IMR-90 (cell line): ENCODE measurements around the gene CPN1. TPM values are rescaled to one million over a fixed set of nuclear protein-coding genes. Genes with fewer than 3 reads are reported as not detected.

Experiments
- ATAC-seq: fragments of 200-7000 bp; cut with Tn5 transposase; 2 replicates; pipeline ENCODE4 v1.9.1; 2020; ENCODE audit warnings: low read depth, mild to moderate bottlenecking, moderate library complexity
- BruUV-seq: library from RNA; stranded (reverse); fragments of 400-500 nt; replicated peaks from 2 replicates; lab custom pipeline; 2021; lab: Mats Ljungman, UMichigan
- CTCF ChIA-PET: fragments of 300-600 bp; formaldehyde crosslinking; extraction: SDS; loops from one replicate; lab custom pipeline; 2021; ENCODE audit warnings: antibody characterized with exemption; lab: Yijun Ruan, JAX
- POLR2A ChIA-PET: fragments of 300-600 bp; sonication (Branson Sonifier 250); formaldehyde crosslinking; loops from one replicate; lab custom pipeline; 2022; ENCODE audit warnings: antibody characterized with exemption; ENCODE audit not compliant: unreplicated experiment; lab: Charles Lee
- DNase-seq: peaks from one replicate; pipeline ENCODE4 v3.0.0; 2013
- H2AFZ ChIP-seq: replicated peaks from 2 replicates; pipeline ENCODE3; 2013; ENCODE audit warnings: low read length, mild to moderate bottlenecking; ENCODE audit not compliant: poor library complexity
- H2AK5ac ChIP-seq: 2 replicates; pipeline ENCODE4 v1.6.1; 2013; ENCODE audit warnings: low read depth, low read length, inconsistent platforms
- H2AK9ac ChIP-seq: replicated peaks from 2 replicates; pipeline ENCODE3; 2013; ENCODE audit warnings: mild to moderate bottlenecking, low read depth, low read length, moderate library complexity; ENCODE audit not compliant: poor library complexity
- H2BK120ac ChIP-seq: 2 replicates; pipeline ENCODE4 v1.6.1; 2013; ENCODE audit warnings: low read depth, low read length, inconsistent platforms
- H2BK15ac ChIP-seq: 3 replicates; pipeline ENCODE4 v1.6.1; 2013; ENCODE audit warnings: low read depth, low read length, inconsistent platforms
- H2BK20ac ChIP-seq: 2 replicates; pipeline ENCODE4 v1.6.1; 2013; ENCODE audit warnings: low read depth, mild to moderate bottlenecking, inconsistent platforms, low read length, moderate library complexity
- H2BK5ac ChIP-seq: 2 replicates; pipeline ENCODE4 v1.6.1; 2013; ENCODE audit warnings: mild to moderate bottlenecking, low read depth, low read length, inconsistent platforms; ENCODE audit not compliant: poor library complexity, severe bottlenecking
- H3K14ac ChIP-seq: replicated peaks from 2 replicates; pipeline ENCODE4 v1.6.1; 2013; ENCODE audit warnings: low read depth, low read length, inconsistent platforms
- H3K18ac ChIP-seq: 2 replicates; pipeline ENCODE4 v1.6.1; 2013; ENCODE audit warnings: low read depth, low read length, control low read depth
- H3K23ac ChIP-seq: 2 replicates; pipeline ENCODE4 v1.6.1; 2013; ENCODE audit warnings: low read depth, low read length, inconsistent platforms
- H3K27ac ChIP-seq: 2 replicates; pipeline ENCODE4 v1.5.1; 2013; ENCODE audit warnings: mild to moderate bottlenecking, control low read depth, low read length; ENCODE audit not compliant: insufficient read depth
- H3K27me3 ChIP-seq: 2 replicates; pipeline ENCODE4 v1.6.1; 2013; ENCODE audit warnings: low read length; ENCODE audit not compliant: control insufficient read depth, insufficient read depth
- H3K36me3 ChIP-seq: 2 replicates; pipeline ENCODE4 v1.6.1; 2013; ENCODE audit warnings: low read length, mixed read lengths; ENCODE audit not compliant: control insufficient read depth, insufficient read depth
- H3K4ac ChIP-seq: 2 replicates; pipeline ENCODE4 v1.6.1; 2013; ENCODE audit warnings: low read depth, low read length, inconsistent platforms
- H3K4me1 ChIP-seq: 2 replicates; pipeline ENCODE4 v1.6.1; 2013; ENCODE audit warnings: low read length, mixed read lengths; ENCODE audit not compliant: control insufficient read depth, insufficient read depth
- H3K4me2 ChIP-seq: 2 replicates; pipeline ENCODE4 v1.6.1; 2013; ENCODE audit warnings: low read depth, mild to moderate bottlenecking, control low read depth, low read length, moderate library complexity
- H3K4me3 ChIP-seq: 2 replicates; pipeline ENCODE4 v1.5.1; 2013; ENCODE audit warnings: low read depth, mild to moderate bottlenecking, control low read depth, low read length, moderate library complexity; ENCODE audit not compliant: insufficient read depth
- H3K56ac ChIP-seq: 2 replicates; pipeline ENCODE4 v1.6.1; 2013; ENCODE audit warnings: low read length, inconsistent platforms; ENCODE audit not compliant: insufficient read depth; ENCODE audit errors: extremely low read depth
- H3K79me1 ChIP-seq, 2 experiments: 2 replicates each; pipeline ENCODE4 v1.6.1; 2013; ENCODE audit warnings: low read length in 2 of 2, inconsistent platforms in 1 of 2, low read depth in 1 of 2
- H3K9ac ChIP-seq: 2 replicates; pipeline ENCODE4 v1.6.1; 2013; ENCODE audit warnings: low read depth, low read length, control low read depth
- H3K9me1 ChIP-seq: 2 replicates; pipeline ENCODE4 v1.6.1; 2013; ENCODE audit warnings: low read length, inconsistent platforms; ENCODE audit not compliant: insufficient read depth
- H3K9me3 ChIP-seq: 2 replicates; pipeline ENCODE4 v1.6.1; 2013; ENCODE audit warnings: low read length; ENCODE audit not compliant: control insufficient read depth, insufficient read depth
- H4K20me1 ChIP-seq: 2 replicates; pipeline ENCODE4 v1.6.1; 2013; ENCODE audit warnings: low read length, inconsistent platforms; ENCODE audit not compliant: insufficient read depth
- H4K5ac ChIP-seq: 2 replicates; pipeline ENCODE4 v1.6.1; 2013; ENCODE audit warnings: mild to moderate bottlenecking, low read depth, low read length, control low read depth
- H4K8ac ChIP-seq, 2 experiments: 2 replicates each; pipeline ENCODE4 v1.6.1; 2013; ENCODE audit warnings: low read depth in 2 of 2, low read length in 2 of 2, control low read depth in 1 of 2, inconsistent platforms in 1 of 2
- H4K91ac ChIP-seq: 2 replicates; pipeline ENCODE4 v1.6.1; 2013; ENCODE audit warnings: low read depth, low read length, inconsistent platforms; ENCODE audit not compliant: insufficient read depth
- BHLHE40 ChIP-seq: fragments of 150-350 bp; IDR thresholded peaks from 2 replicates; pipeline ENCODE4 v1.6.1; 2016; ENCODE audit warnings: mild to moderate bottlenecking, low read depth, low read length
- CEBPB ChIP-seq: IDR thresholded peaks from 2 replicates; pipeline ENCODE4 v1.6.1; 2012; ENCODE audit warnings: low read depth, low read length, improper control_type of control experiment
- CHD1 ChIP-seq: IDR thresholded peaks from 2 replicates; pipeline ENCODE4 v1.6.1; 2012; ENCODE audit warnings: low read depth, low read length, improper control_type of control experiment
- FOS ChIP-seq: fragments of 150-350 bp; IDR thresholded peaks from 2 replicates; pipeline ENCODE4 v1.6.1; 2016; ENCODE audit warnings: low read depth, low read length
- MAZ ChIP-seq: IDR thresholded peaks from 2 replicates; pipeline ENCODE4 v1.6.1; 2012; ENCODE audit warnings: low read depth, mild to moderate bottlenecking, low read length, improper control_type of control experiment, moderate library complexity, borderline replicate concordance
- MXI1 ChIP-seq: IDR thresholded peaks from 2 replicates; pipeline ENCODE4 v1.6.1; 2012; ENCODE audit warnings: low read depth, mild to moderate bottlenecking, low read length, moderate library complexity, borderline replicate concordance
- RAD21 ChIP-seq: IDR thresholded peaks from 2 replicates; pipeline ENCODE4 v1.6.1; 2012; ENCODE audit warnings: low read length, improper control_type of control experiment
- RCOR1 ChIP-seq: IDR thresholded peaks from 2 replicates; pipeline ENCODE4 v1.6.1; 2012; ENCODE audit warnings: mild to moderate bottlenecking, low read length, improper control_type of control experiment; ENCODE audit not compliant: insufficient replicate concordance
- WGBS, 2 experiments: methylation state at CpG; one replicate each; pipeline versions ENCODE4 v1.1.5 to v1.1.7; 2013; ENCODE audit warnings: missing lambda C conversion rate in 2 of 2; ENCODE audit not compliant: insufficient read length in 1 of 2; ENCODE audit errors: extremely low coverage in 2 of 2; 5-methylcytosine and 5-hydroxymethylcytosine counted together
- dilution Hi-C: fragments of 300-500 bp; cut with HindIII; formaldehyde crosslinking; loops from one replicate; pipeline ENCODE4 v1.14.3; 2018; ENCODE audit warnings: low sequenced_read_pairs; ENCODE audit not compliant: unreplicated experiment
- in situ Hi-C: fragments of 300-500 bp; cut with MboI; formaldehyde crosslinking; loops from 3 replicates; pipeline ENCODE4 v1.14.3; 2019; ENCODE audit warnings: low sequenced_read_pairs, inconsistent platforms, mixed read lengths
- intact Hi-C: fragments of 100-400 bp; cut with micrococcal nuclease; formaldehyde crosslinking; loops from 2 replicates; pipeline ENCODE4 v1.10.0; 2022
- polyA plus RNA-seq, 3 experiments: library from polyadenylated mRNA; depleted of rRNA; stranded (reverse); fragments of >200 nt; gene quantifications; 2 replicates each; pipeline ENCODE4 v1.2.3, GENCODE V29; 2012; ENCODE audit warnings: low replicate concordance in 1 of 3
- total RNA-seq: library from RNA; depleted of rRNA; stranded (reverse); fragments of >200 nt; gene quantifications from 2 replicates; pipeline ENCODE4 v1.2.3, GENCODE V29; 2012
- TF ChIP-seq, protein P1 (sequence below): conservative IDR thresholded peaks from 2 replicates; pipeline ENCODE4 v1.5.1; 2012; ENCODE audit warnings: mild to moderate bottlenecking, low read depth, low read length, improper control_type of control experiment

The CPN1 gene
- total and polyA plus RNA-seq, 2 of the 4 experiments (the other 2 are of a cell fraction): not detected

GRCh38 chr10:100075426-100076220, 6.0 kb downstream of the CPN1 start:
- Histone ChIP-seq H3K18ac (no peak overlapping the region), H3K36me3 (no peaks in the 10 kb centered on the region), H3K9me3 (no peaks in the 10 kb centered on the region), H4K8ac (no peak overlapping the region), H3K56ac (no peak overlapping the region), H3K4me1 (no peaks in the 10 kb centered on the region), H4K20me1 (no peaks in the 10 kb centered on the region), H3K4me3 (no peak overlapping the region), H4K91ac (no peak overlapping the region), H4K5ac (no peak overlapping the region), H3K23ac (no peak overlapping the region), H3K9ac (no peak overlapping the region), H3K14ac (no peak overlapping the region), H2BK15ac (no peak overlapping the region), H2AK9ac (no peak overlapping the region), H2BK20ac (no peak overlapping the region), H3K9me1 (no peaks in the 10 kb centered on the region), H3K27ac (no peak overlapping the region), H2AFZ (no peak overlapping the region), H3K79me1 (no peaks in the 10 kb centered on the region), H2BK5ac (no peak overlapping the region), H3K27me3 (peaks cover 27% of the 10 kb centered on the region), H2BK120ac (no peak overlapping the region), H3K4ac (no peak overlapping the region), H3K4me2 (no peak overlapping the region), H2AK5ac (no peak overlapping the region)
- ChIA-PET POLR2A (interaction anchor here (0.6 kb wide), 1 partner anchor 12 kb away, joined by 3 read pairs; no protein-coding TSS in a partner anchor), CTCF (interaction anchor here (0.6 kb wide), 1 partner anchor 209 kb away, joined by 4 read pairs; no protein-coding TSS in a partner anchor)
- 95% methylated on average over 7 of the region's 18 CpGs; no CpG with 5 or more reads in 1 of the 2 experiments for whole genome bisulfite sequencing, 2 experiments
- in situ Hi-C loops: no loop called here
- DNase-seq (no peak), ATAC-seq (no peak)
- no TSS peak for BruUV-seq
- TF ChIP-seq, protein P1, sequence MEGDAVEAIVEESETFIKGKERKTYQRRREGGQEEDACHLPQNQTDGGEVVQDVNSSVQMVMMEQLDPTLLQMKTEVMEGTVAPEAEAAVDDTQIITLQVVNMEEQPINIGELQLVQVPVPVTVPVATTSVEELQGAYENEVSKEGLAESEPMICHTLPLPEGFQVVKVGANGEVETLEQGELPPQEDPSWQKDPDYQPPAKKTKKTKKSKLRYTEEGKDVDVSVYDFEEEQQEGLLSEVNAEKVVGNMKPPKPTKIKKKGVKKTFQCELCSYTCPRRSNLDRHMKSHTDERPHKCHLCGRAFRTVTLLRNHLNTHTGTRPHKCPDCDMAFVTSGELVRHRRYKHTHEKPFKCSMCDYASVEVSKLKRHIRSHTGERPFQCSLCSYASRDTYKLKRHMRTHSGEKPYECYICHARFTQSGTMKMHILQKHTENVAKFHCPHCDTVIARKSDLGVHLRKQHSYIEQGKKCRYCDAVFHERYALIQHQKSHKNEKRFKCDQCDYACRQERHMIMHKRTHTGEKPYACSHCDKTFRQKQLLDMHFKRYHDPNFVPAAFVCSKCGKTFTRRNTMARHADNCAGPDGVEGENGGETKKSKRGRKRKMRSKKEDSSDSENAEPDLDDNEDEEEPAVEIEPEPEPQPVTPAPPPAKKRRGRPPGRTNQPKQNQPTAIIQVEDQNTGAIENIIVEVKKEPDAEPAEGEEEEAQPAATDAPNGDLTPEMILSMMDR: no peak
- no peak for TF ChIP-seq RAD21
- no peak for TF ChIP-seq CHD1
- no peak for TF ChIP-seq MXI1
- TF ChIP-seq RCOR1: no peak
- TF ChIP-seq CEBPB: no peak
- no peak for TF ChIP-seq FOS
- no peak for TF ChIP-seq MAZ
- TF ChIP-seq BHLHE40: no peak
- intact Hi-C loops: no loop called here
- dilution Hi-C loops: no loop called here
